HG02885 (cell line): ENCODE data around the gene SLC7A8.

ENCODE experiments used
- ATAC-seq: cut with Tn5 transposase; IDR thresholded peaks from one replicate; pipeline ENCODE4 v1.9.1; 2021; ENCODE audit warnings: mild to moderate bottlenecking; ENCODE audit not compliant: unreplicated experiment, poor library complexity

The SLC7A8 gene

GRCh38 chr14:23160924-23161522 lies 22.4 kb downstream of the SLC7A8 start:
- no peak for ATAC-seq

- no peak for ATAC-seq
Observed at GRCh38 chr14:23159532-23159931, 23.9 kb downstream of the SLC7A8 start.

- ATAC-seq = no peak
Observed at GRCh38 chr14:23158779-23159178, 24.7 kb downstream of the SLC7A8 start.

- ATAC-seq = no peak
Observed at GRCh38 chr14:23154964-23155587, 28.4 kb downstream of the SLC7A8 start.

GRCh38 chr14:23153851-23154796 lies 29.3 kb downstream of the SLC7A8 start:
- no peak for ATAC-seq

- no peak for ATAC-seq
Observed at GRCh38 chr14:23151342-23151741, 32.1 kb downstream of the SLC7A8 start.

GRCh38 chr14:23149745-23150144 lies 33.7 kb downstream of the SLC7A8 start:
- ATAC-seq = no peak

- no peak for ATAC-seq
Observed at GRCh38 chr14:23148591-23149249, 34.7 kb downstream of the SLC7A8 start.

GRCh38 chr14:23147676-23148075 lies 35.8 kb downstream of the SLC7A8 start:
- no peak for ATAC-seq

GRCh38 chr14:23146980-23147379 lies 36.5 kb downstream of the SLC7A8 start:
- no peak for ATAC-seq

GRCh38 chr14:23146351-23146910 lies 37.0 kb downstream of the SLC7A8 start:
- no peak for ATAC-seq

- no peak for ATAC-seq
Observed at GRCh38 chr14:23145794-23146350, 37.6 kb downstream of the SLC7A8 start.

GRCh38 chr14:23143911-23144310 lies 39.5 kb downstream of the SLC7A8 start:
- ATAC-seq = no peak

- ATAC-seq = no peak
Observed at GRCh38 chr14:23142826-23143225, 40.6 kb downstream of the SLC7A8 start.

- no peak for ATAC-seq
Observed at GRCh38 chr14:23141706-23142444, 41.6 kb downstream of the SLC7A8 start.

GRCh38 chr14:23140371-23140770 lies 43.1 kb downstream of the SLC7A8 start:
- no peak for ATAC-seq

- ATAC-seq = no peak
Observed at GRCh38 chr14:23139874-23140273, 43.6 kb downstream of the SLC7A8 start.

- no peak for ATAC-seq
Observed at GRCh38 chr14:23137813-23138535, 45.5 kb downstream of the SLC7A8 start.
